GM08714 (cell line): ENCODE measurements around the gene UBXN10.

Experiments used
- H3K4me3 ChIP-seq: fragments of 200-500 bp; sonication (Bioruptor generic); 2 replicates; pipeline ENCODE4 v1.5.1; 2014; ENCODE audit warnings: mild to moderate bottlenecking, low read length, inconsistent platforms
- ZNF274 ChIP-seq: IDR thresholded peaks from 2 replicates; pipeline ENCODE4 v1.6.1; 2012; ENCODE audit warnings: mild to moderate bottlenecking, low read depth, low read length

UBXN10 gene

GRCh38 chr1:20183616-20184271 is 2.2 kb upstream of the UBXN10 start:
- H3K4me3 ChIP-seq, result no peak overlapping the region
- TF ChIP-seq ZNF274, result no peak

- TF ChIP-seq ZNF274, result no peak
- H3K4me3 ChIP-seq, result no peak overlapping the region
These were observed 1.4 kb upstream of the UBXN10 start for GRCh38 chr1:20184481-20184900.

- TF ChIP-seq ZNF274, result no peak
- H3K4me3 ChIP-seq, result no peak overlapping the region
These were observed 681 bp upstream of the UBXN10 start for GRCh38 chr1:20184997-20185833.

- H3K4me3 ChIP-seq, result no peak overlapping the region
- TF ChIP-seq ZNF274, result no peak
These were observed 1.4 kb downstream of the UBXN10 start for GRCh38 chr1:20187103-20187812.

- no peak overlapping the region for H3K4me3 ChIP-seq
- no peak for TF ChIP-seq ZNF274
These were observed 2.0 kb downstream of the UBXN10 start for GRCh38 chr1:20187813-20188454.

GRCh38 chr1:20188455-20188817 is 2.5 kb downstream of the UBXN10 start:
- no peak overlapping the region for H3K4me3 ChIP-seq
- no peak for TF ChIP-seq ZNF274

GRCh38 chr1:20189664-20190063 is 3.8 kb downstream of the UBXN10 start:
- TF ChIP-seq ZNF274, result no peak
- no peak overlapping the region for H3K4me3 ChIP-seq

- no peak for TF ChIP-seq ZNF274
- H3K4me3 ChIP-seq, result no peak overlapping the region
These were observed 4.6 kb downstream of the UBXN10 start for GRCh38 chr1:20190256-20191160.

- no peak for TF ChIP-seq ZNF274
- H3K4me3 ChIP-seq, result no peak overlapping the region
These were observed 5.5 kb downstream of the UBXN10 start for GRCh38 chr1:20191266-20191825.

GRCh38 chr1:20192364-20192763 is 6.5 kb downstream of the UBXN10 start:
- TF ChIP-seq ZNF274, result no peak
- no peak overlapping the region for H3K4me3 ChIP-seq

GRCh38 chr1:20192871-20193411 is 7.0 kb downstream of the UBXN10 start:
- TF ChIP-seq ZNF274, result no peak
- H3K4me3 ChIP-seq, result no peak overlapping the region

- H3K4me3 ChIP-seq, result no peak overlapping the region
- TF ChIP-seq ZNF274, result no peak
These were observed 8.3 kb downstream of the UBXN10 start for GRCh38 chr1:20194224-20194623.
